Neural cell (in vitro differentiated cells): ENCODE data around the gene TLR2. TPM values are rescaled to one million over a fixed set of nuclear protein-coding genes. Genes with fewer than 3 reads are reported as not detected.

Experiments used
- H2AFZ ChIP-seq: fragments of 200-600, 300-800 bp; sonication (generic), shearing (Covaris generic); 2 replicates; pipeline ENCODE4 v1.6.0; 2014; ENCODE audit warnings: low read depth, mild to moderate bottlenecking, antibody characterized with exemption, low read length, moderate library complexity
- H3F3A ChIP-seq: fragments of 200-600 bp; shearing (Covaris generic); 2 replicates; pipeline ENCODE4 v1.6.1; 2016; ENCODE audit warnings: mild to moderate bottlenecking, moderate library complexity, mixed read lengths, antibody characterized with exemption, low read length; ENCODE audit not compliant: insufficient read depth, poor library complexity, severe bottlenecking
- H3K27ac ChIP-seq: fragments of 200-600, 300-800 bp; sonication (generic), shearing (Covaris generic); 2 replicates; pipeline ENCODE4 v1.5.1; 2014; ENCODE audit warnings: mild to moderate bottlenecking, low read length, moderate library complexity
- H3K27me3 ChIP-seq: fragments of 300-800, 200-600 bp; sonication (generic), shearing (Covaris generic); 2 replicates; pipeline ENCODE4 v1.6.0; 2014; ENCODE audit warnings: mild to moderate bottlenecking, low read depth, low read length, moderate library complexity; ENCODE audit not compliant: insufficient read depth
- H3K36me3 ChIP-seq: fragments of 300-800, 200-600 bp; sonication (generic), shearing (Covaris generic); 2 replicates; pipeline ENCODE4 v1.5.1; 2014; ENCODE audit warnings: mild to moderate bottlenecking, antibody characterized with exemption, low read length, moderate library complexity; ENCODE audit not compliant: insufficient read depth
- H3K4me2 ChIP-seq: fragments of 300-800, 200-600 bp; sonication (generic), shearing (Covaris generic); 2 replicates; pipeline ENCODE4 v1.6.0; 2014; ENCODE audit warnings: mild to moderate bottlenecking, low read length
- H3K4me3 ChIP-seq: fragments of 300-800, 200-600 bp; sonication (generic), shearing (Covaris generic); 2 replicates; pipeline ENCODE4 v1.5.1; 2014; ENCODE audit warnings: mild to moderate bottlenecking, low read length, moderate library complexity
- H3K79me2 ChIP-seq: fragments of 200-600 bp; shearing (Covaris generic); replicated peaks from 2 replicates; pipeline ENCODE4 v1.6.0; 2014; ENCODE audit warnings: mild to moderate bottlenecking, low read length, moderate library complexity; ENCODE audit not compliant: insufficient read depth
- H3K9ac ChIP-seq: fragments of 300-800, 200-600 bp; sonication (generic), shearing (Covaris generic); 2 replicates; pipeline ENCODE4 v1.6.1; 2016; ENCODE audit warnings: mild to moderate bottlenecking, low read length, mixed read lengths
- H3K9me2 ChIP-seq: fragments of 200-600 bp; shearing (Covaris generic); 2 replicates; pipeline ENCODE4 v1.6.1; 2016; ENCODE audit warnings: mild to moderate bottlenecking, low read length, mixed read lengths; ENCODE audit not compliant: insufficient read depth
- H3K9me3 ChIP-seq: fragments of 200-600, 300-800 bp; sonication (generic), shearing (Covaris generic); 2 replicates; pipeline ENCODE4 v1.6.1; 2016; ENCODE audit warnings: mild to moderate bottlenecking, mixed run types, low read length, moderate library complexity, mixed read lengths
- H4K20me1 ChIP-seq: fragments of 200-600 bp; shearing (Covaris generic); 2 replicates; pipeline ENCODE4 v1.6.1; 2016; ENCODE audit warnings: mild to moderate bottlenecking, mixed run types; ENCODE audit not compliant: insufficient read depth
- EP300 ChIP-seq: fragments of 450-650 bp; conservative IDR thresholded peaks from 2 replicates; pipeline ENCODE4 v1.6.1; 2014; ENCODE audit warnings: antibody characterized with exemption, mild to moderate bottlenecking, moderate library complexity; ENCODE audit not compliant: poor library complexity, severe bottlenecking
- EZH2 ChIP-seq: fragments of 200-600, 300-800 bp; shearing (Covaris generic), sonication (generic); IDR thresholded peaks from 2 replicates; pipeline ENCODE4 v1.6.1; 2014; ENCODE audit warnings: antibody characterized with exemption, low read length, borderline replicate concordance, mild to moderate bottlenecking; ENCODE audit not compliant: insufficient read depth, poor library complexity, severe bottlenecking
- MXI1 ChIP-seq: fragments of 450-650 bp; conservative IDR thresholded peaks from 2 replicates; pipeline ENCODE4 v1.6.1; 2014; ENCODE audit warnings: antibody characterized with exemption, mild to moderate bottlenecking; ENCODE audit not compliant: poor library complexity, severe bottlenecking
- POLR2AphosphoS5 ChIP-seq: IDR thresholded peaks from 2 replicates; pipeline ENCODE4 v1.6.1; 2012
- RAD21 ChIP-seq: fragments of 450-650 bp; conservative IDR thresholded peaks from 2 replicates; pipeline ENCODE4 v1.6.1; 2014; ENCODE audit warnings: antibody characterized with exemption, mild to moderate bottlenecking, moderate library complexity
- SMC3 ChIP-seq: fragments of 450-650 bp; conservative IDR thresholded peaks from 2 replicates; pipeline ENCODE4 v1.6.1; 2014; ENCODE audit warnings: antibody characterized with exemption, mild to moderate bottlenecking, moderate library complexity; ENCODE audit not compliant: poor library complexity
- TAF1 ChIP-seq: IDR thresholded peaks from 2 replicates; pipeline ENCODE4 v1.6.1; 2012; ENCODE audit warnings: low read depth
- polyA plus RNA-seq: library from polyadenylated mRNA; depleted of rRNA; stranded (reverse); fragments of >200 nt; gene quantifications from 2 replicates; pipeline ENCODE4 v1.2.3, GENCODE V29; 2014
- TF ChIP-seq, protein P1 (sequence below): IDR thresholded peaks from 2 replicates; pipeline ENCODE4 v1.6.1; 2012; ENCODE audit warnings: borderline replicate concordance
- TF ChIP-seq, protein P2 (sequence below): fragments of 450-650 bp; IDR thresholded peaks from 2 replicates; pipeline ENCODE4 v1.5.1; 2014; ENCODE audit warnings: antibody characterized with exemption, mild to moderate bottlenecking, moderate library complexity; ENCODE audit not compliant: poor library complexity, severe bottlenecking

Gene TLR2
- polyA plus RNA-seq, 1 donor from 2014 or later: not detected

DNA sequence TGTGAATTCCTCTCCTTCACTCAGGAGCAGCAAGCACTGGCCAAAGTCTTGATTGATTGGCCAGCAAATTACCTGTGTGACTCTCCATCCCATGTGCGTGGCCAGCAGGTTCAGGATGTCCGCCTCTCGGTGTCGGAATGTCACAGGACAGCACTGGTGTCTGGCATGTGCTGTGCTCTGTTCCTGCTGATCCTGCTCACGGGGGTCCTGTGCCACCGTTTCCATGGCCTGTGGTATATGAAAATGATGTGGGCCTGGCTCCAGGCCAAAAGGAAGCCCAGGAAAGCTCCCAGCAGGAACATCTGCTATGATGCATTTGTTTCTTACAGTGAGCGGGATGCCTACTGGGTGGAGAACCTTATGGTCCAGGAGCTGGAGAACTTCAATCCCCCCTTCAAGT lies 20.4 kb downstream of the TLR2 start:
- Histone ChIP-seq H3K36me3 (no peaks in the 10 kb centered on the region), H3K9me3 (no peaks in the 10 kb centered on the region), H3K9me2 (no peaks in the 10 kb centered on the region), H3K4me3 (no peak overlapping the region), H3K27ac (no peak overlapping the region), H3K27me3 (no peaks in the 10 kb centered on the region), H3F3A (no peaks in the 10 kb centered on the region), H4K20me1 (no peaks in the 10 kb centered on the region), H2AFZ (no peak overlapping the region), H3K9ac (no peak overlapping the region), H3K79me2 (no peaks in the 10 kb centered on the region), H3K4me2 (no peak overlapping the region)
- TF ChIP-seq, protein P1, sequence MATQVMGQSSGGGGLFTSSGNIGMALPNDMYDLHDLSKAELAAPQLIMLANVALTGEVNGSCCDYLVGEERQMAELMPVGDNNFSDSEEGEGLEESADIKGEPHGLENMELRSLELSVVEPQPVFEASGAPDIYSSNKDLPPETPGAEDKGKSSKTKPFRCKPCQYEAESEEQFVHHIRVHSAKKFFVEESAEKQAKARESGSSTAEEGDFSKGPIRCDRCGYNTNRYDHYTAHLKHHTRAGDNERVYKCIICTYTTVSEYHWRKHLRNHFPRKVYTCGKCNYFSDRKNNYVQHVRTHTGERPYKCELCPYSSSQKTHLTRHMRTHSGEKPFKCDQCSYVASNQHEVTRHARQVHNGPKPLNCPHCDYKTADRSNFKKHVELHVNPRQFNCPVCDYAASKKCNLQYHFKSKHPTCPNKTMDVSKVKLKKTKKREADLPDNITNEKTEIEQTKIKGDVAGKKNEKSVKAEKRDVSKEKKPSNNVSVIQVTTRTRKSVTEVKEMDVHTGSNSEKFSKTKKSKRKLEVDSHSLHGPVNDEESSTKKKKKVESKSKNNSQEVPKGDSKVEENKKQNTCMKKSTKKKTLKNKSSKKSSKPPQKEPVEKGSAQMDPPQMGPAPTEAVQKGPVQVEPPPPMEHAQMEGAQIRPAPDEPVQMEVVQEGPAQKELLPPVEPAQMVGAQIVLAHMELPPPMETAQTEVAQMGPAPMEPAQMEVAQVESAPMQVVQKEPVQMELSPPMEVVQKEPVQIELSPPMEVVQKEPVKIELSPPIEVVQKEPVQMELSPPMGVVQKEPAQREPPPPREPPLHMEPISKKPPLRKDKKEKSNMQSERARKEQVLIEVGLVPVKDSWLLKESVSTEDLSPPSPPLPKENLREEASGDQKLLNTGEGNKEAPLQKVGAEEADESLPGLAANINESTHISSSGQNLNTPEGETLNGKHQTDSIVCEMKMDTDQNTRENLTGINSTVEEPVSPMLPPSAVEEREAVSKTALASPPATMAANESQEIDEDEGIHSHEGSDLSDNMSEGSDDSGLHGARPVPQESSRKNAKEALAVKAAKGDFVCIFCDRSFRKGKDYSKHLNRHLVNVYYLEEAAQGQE: no peak
- TF ChIP-seq EZH2 (no peak), RAD21 (no peak)

DNA sequence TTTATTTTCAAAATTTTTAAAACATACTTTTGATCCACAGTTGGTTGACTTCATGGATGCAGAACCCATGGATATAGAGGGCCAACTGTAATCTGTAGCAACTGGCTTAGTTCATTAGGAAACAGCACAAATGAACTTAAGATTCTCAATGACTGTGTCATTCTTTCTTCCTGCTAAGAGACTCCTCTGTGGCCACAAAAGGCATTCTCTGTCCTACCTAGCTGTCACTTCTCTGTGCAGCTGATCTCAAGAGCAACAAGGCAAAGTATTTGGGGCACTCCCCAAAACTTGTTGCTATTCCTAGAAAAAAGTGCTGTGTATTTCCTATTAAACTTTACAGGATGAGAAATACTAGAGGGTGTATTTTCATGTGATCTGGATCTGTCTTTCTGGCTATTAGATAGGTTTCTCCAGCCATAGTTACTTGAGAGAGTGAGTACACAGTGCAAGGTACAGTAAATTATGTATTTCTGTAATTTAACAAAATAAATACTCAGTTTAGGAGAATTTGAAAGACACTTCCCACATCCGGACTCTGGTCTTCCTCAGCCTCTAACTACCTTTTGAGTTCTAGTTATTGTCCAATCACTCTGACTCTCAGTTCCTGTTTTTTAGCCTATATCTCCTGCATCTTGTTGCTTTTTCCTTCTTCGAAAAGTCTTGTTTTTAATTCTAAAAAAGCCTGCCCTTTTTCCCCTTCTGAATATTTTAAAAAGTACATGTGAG lies 21.8 kb downstream of the TLR2 start:
- H3F3A ChIP-seq: no peaks in the 10 kb centered on the region

More for the DNA sequence above, 21.8 kb downstream of the TLR2 start:
- H3K4me3 ChIP-seq: no peak overlapping the region
- H2AFZ ChIP-seq: no peak overlapping the region
- no peak overlapping the region for H3K27ac ChIP-seq
- H3K36me3 ChIP-seq: no peaks in the 10 kb centered on the region
- H3K9ac ChIP-seq: no peak overlapping the region
- H3K79me2 ChIP-seq: no peaks in the 10 kb centered on the region
- H3K9me2 ChIP-seq: no peaks in the 10 kb centered on the region
- H3K4me2 ChIP-seq: no peak overlapping the region
- TF ChIP-seq EP300 (no peak), POLR2AphosphoS5 (no peak), SMC3 (no peak), MXI1 (no peak), RAD21 (no peak), EZH2 (no peak), TAF1 (no peak)
- TF ChIP-seq, protein P1: no peak
- TF ChIP-seq, protein P2, sequence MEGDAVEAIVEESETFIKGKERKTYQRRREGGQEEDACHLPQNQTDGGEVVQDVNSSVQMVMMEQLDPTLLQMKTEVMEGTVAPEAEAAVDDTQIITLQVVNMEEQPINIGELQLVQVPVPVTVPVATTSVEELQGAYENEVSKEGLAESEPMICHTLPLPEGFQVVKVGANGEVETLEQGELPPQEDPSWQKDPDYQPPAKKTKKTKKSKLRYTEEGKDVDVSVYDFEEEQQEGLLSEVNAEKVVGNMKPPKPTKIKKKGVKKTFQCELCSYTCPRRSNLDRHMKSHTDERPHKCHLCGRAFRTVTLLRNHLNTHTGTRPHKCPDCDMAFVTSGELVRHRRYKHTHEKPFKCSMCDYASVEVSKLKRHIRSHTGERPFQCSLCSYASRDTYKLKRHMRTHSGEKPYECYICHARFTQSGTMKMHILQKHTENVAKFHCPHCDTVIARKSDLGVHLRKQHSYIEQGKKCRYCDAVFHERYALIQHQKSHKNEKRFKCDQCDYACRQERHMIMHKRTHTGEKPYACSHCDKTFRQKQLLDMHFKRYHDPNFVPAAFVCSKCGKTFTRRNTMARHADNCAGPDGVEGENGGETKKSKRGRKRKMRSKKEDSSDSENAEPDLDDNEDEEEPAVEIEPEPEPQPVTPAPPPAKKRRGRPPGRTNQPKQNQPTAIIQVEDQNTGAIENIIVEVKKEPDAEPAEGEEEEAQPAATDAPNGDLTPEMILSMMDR: no peak
- H3K27me3 ChIP-seq: no peaks in the 10 kb centered on the region
- no peaks in the 10 kb centered on the region for H3K9me3 ChIP-seq
- no peaks in the 10 kb centered on the region for H4K20me1 ChIP-seq
